B cell (primary cell): Measurements from ENCODE around the gene TSPAN9. TPM values are rescaled to one million over a fixed set of nuclear protein-coding genes. Genes with fewer than 3 reads are reported as not detected.

Experiments
- ATAC-seq: fragments of 200-7000 bp; cut with Tn5 transposase; one replicate; pipeline ENCODE4 v1.10.0; 2021; ENCODE audit warnings: low read depth, mild to moderate bottlenecking, moderate number of reproducible peaks, moderate library complexity
- CTCF ChIA-PET: fragments of 350-600 bp; sonication (Branson Sonifier 250); formaldehyde crosslinking; loops from one replicate; lab custom pipeline; 2021; ENCODE audit warnings: antibody characterized with exemption, inconsistent platforms; lab: Charles Lee
- POLR2A ChIA-PET: fragments of 350-600 bp; sonication (Branson Sonifier 250); formaldehyde crosslinking; loops from one replicate; lab custom pipeline; 2021; ENCODE audit warnings: antibody characterized with exemption; lab: Charles Lee
- DNase-seq: peaks from one replicate; pipeline ENCODE4 v3.0.0; 2013
- H2AFZ ChIP-seq: 2 replicates; pipeline ENCODE4 v1.6.1; 2012; ENCODE audit warnings: mild to moderate bottlenecking, low read depth, low read length; ENCODE audit not compliant: insufficient read depth, poor library complexity, severe bottlenecking
- H3K27ac ChIP-seq, 2 donors: 1 replicate in 1 of 2; 2 replicates in 1 of 2; pipeline ENCODE4 v1.5.1; 2012 to 2013; ENCODE audit warnings: low read length in 2 of 2, mild to moderate bottlenecking in 2 of 2, moderate library complexity in 1 of 2
- H3K27me3 ChIP-seq, 4 experiments: fragments of 200-600 bp in 1 of 4; sonication (generic) in 1 of 4; replicated peaks in 1 of 4; 1 replicate in 2 of 4; 2 replicates in 2 of 4; pipeline versions ENCODE4 v1.6.1 to v1.7.0; 2013 to 2016; ENCODE audit warnings: low read length in 3 of 4, mild to moderate bottlenecking in 2 of 4, mixed read lengths in 1 of 4, moderate library complexity in 1 of 4; ENCODE audit not compliant: insufficient read depth in 4 of 4, control insufficient read depth in 3 of 4; ENCODE audit errors: control extremely low read depth in 1 of 4
- H3K36me3 ChIP-seq, 2 experiments: replicated peaks in 1 of 2; 1 replicate in 1 of 2; 2 replicates in 1 of 2; pipeline versions ENCODE4 v1.6.1 to v1.7.1; 2013; ENCODE audit warnings: low read length in 1 of 2; ENCODE audit not compliant: insufficient read depth in 2 of 2, control insufficient read depth in 1 of 2; ENCODE audit errors: control extremely low read depth in 1 of 2, extremely low read depth in 1 of 2
- H3K4me1 ChIP-seq, 2 donors: fragments of 200-600 bp in 1 of 2; sonication (generic) in 1 of 2; 1 replicate in 1 of 2; 2 replicates in 1 of 2; pipeline versions ENCODE4 v1.5.1 to v1.6.1; 2013 to 2017; ENCODE audit warnings: low read length in 2 of 2; ENCODE audit not compliant: control insufficient read depth in 2 of 2, insufficient read depth in 2 of 2
- H3K4me2 ChIP-seq: replicated peaks from 2 replicates; pipeline ENCODE3; 2012; ENCODE audit warnings: mild to moderate bottlenecking, low read depth, low read length; ENCODE audit not compliant: poor library complexity, severe bottlenecking
- H3K4me3 ChIP-seq, 5 experiments: fragments of 200-600 bp in 1 of 5; sonication (generic) in 1 of 5; 1 replicate in 3 of 5; 2 replicates in 2 of 5; pipeline versions ENCODE4 v1.5.1 to v1.7.0; 2011 to 2016; ENCODE audit warnings: low read length in 4 of 5, mild to moderate bottlenecking in 4 of 5, low read depth in 2 of 5, control low read depth in 1 of 5, moderate library complexity in 1 of 5; ENCODE audit not compliant: insufficient read depth in 1 of 5; ENCODE audit errors: control extremely low read depth in 1 of 5, extremely low read depth in 1 of 5
- H3K79me2 ChIP-seq: fragments of 200-600 bp; sonication (generic); one replicate; pipeline ENCODE4 v1.6.0; 2016; ENCODE audit warnings: low read length; ENCODE audit not compliant: control insufficient read depth, insufficient read depth
- H3K9ac ChIP-seq: fragments of 200-600 bp; sonication (generic); 2 replicates; pipeline ENCODE4 v1.6.1; 2017; ENCODE audit warnings: mild to moderate bottlenecking, low read length, moderate library complexity
- H3K9me3 ChIP-seq, 3 donors: one replicate each; pipeline versions ENCODE4 v1.6.1 to v1.7.1; 2013; ENCODE audit warnings: low read length in 2 of 3; ENCODE audit not compliant: control insufficient read depth in 2 of 3, insufficient read depth in 1 of 3; ENCODE audit errors: control extremely low read depth in 1 of 3
- H4K20me1 ChIP-seq: 2 replicates; pipeline ENCODE4 v1.6.0; 2012; ENCODE audit warnings: mild to moderate bottlenecking, low read length; ENCODE audit not compliant: insufficient read depth, control insufficient read depth, poor library complexity, severe bottlenecking
- H3K27ac Mint-ChIP-seq: one replicate; pipeline ENCODE4 v1.8.0; 2021; ENCODE audit warnings: mixed read lengths
- H3K27me3 Mint-ChIP-seq: one replicate; pipeline ENCODE4 v1.8.0; 2021; ENCODE audit warnings: mixed read lengths
- H3K4me1 Mint-ChIP-seq: one replicate; pipeline ENCODE4 v1.8.0; 2021; ENCODE audit warnings: mixed read lengths
- H3K4me3 Mint-ChIP-seq: one replicate; pipeline ENCODE4 v1.8.0; 2021; ENCODE audit warnings: mixed read lengths
- H3K9me3 Mint-ChIP-seq: one replicate; pipeline ENCODE4 v1.8.0; 2022; ENCODE audit warnings: mixed read lengths; ENCODE audit not compliant: insufficient read depth
- EZH2 ChIP-seq: IDR thresholded peaks from 2 replicates; pipeline ENCODE4 v1.6.1; 2012; ENCODE audit warnings: borderline replicate concordance, low read depth, mild to moderate bottlenecking, moderate library complexity, low read length; ENCODE audit not compliant: insufficient read depth, poor library complexity, severe bottlenecking
- WGBS: methylation state at CpG from one replicate; pipeline ENCODE4 v1.1.5; 2013; ENCODE audit warnings: missing lambda C conversion rate; ENCODE audit not compliant: insufficient coverage; 5-methylcytosine and 5-hydroxymethylcytosine counted together
- intact Hi-C: fragments of 100-400 bp; cut with micrococcal nuclease; formaldehyde crosslinking; loops from one replicate; pipeline ENCODE4 v1.10.0; 2022
- polyA plus RNA-seq: library from polyadenylated mRNA; depleted of rRNA; stranded (reverse); fragments of >200 nt; gene quantifications from 2 replicates; pipeline ENCODE4 v1.2.3, GENCODE V29; 2012
- total RNA-seq, 2 donors: library from RNA; stranded (reverse); fragments of 120-200 nt in 1 of 2; gene quantifications; 1 replicate in 1 of 2; 2 replicates in 1 of 2; pipeline versions ENCODE4 v1.2.3 to v1.2.4, GENCODE V29; 2013 to 2022
- TF ChIP-seq, protein P1 (sequence below): fragments of 200-600 bp; IDR thresholded peaks from one replicate; pipeline ENCODE4 v1.8.0; 2022; ENCODE audit warnings: antibody characterized with exemption, mild to moderate bottlenecking

TSPAN9 gene
- total and polyA plus RNA-seq, 2 donors (not counting 1 experiment from before 2014, with no cell fraction given), result 0.15 to 0.37 TPM

DNA sequence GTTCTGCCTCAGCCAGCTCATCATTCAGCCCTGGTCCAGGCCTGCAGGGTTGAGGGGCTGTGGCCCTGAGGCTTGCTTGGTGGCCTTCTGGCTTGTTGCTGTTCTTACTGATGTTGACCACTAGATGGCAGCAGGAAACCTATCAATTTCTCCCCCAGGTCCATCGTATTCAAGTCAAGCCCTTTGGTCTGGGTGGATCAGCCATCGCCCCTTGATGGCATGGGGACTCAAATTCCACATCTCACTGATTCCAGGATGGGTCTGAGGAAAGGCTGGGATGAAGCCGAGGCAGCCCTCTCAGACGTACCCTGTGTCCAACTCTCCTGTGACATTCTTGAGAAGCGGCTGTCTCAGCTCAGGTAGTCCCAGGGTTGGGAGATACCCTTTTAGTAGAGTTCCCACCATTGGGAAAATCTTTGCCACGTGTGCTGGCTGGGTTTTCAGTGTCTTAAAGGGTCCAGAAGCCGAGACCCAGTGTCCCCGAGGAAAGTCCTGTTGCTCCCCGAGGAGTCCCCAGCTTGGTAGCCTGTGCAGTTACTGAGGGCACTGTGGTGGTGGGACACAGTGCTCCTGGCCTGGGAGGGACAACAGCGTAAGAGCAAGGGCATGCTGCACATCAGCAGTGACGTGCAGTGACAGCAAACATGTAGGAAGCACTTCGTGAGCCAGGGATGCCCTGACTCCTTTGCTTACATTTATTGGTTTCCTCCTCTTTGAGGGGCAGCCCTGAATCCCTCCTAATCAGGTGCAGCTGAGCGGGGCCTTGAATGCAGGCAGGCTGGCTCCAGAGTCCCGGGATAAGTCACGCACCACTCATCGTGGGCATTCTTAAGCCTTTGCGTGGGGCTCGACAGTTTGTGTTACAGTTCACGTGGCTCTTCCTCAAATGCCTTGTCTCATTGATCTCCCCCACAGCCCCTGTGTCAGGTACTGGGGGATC, 58.6 kb downstream of the TSPAN9 start:
- Histone ChIP-seq H2AFZ (no peak overlapping the region), H3K36me3 (no peaks in the 10 kb centered on the region), H3K79me2 (no peaks in the 10 kb centered on the region), H3K9ac (no peak overlapping the region), H3K9me3 (no peaks in the 10 kb centered on the region), H4K20me1 (no peaks in the 10 kb centered on the region), H3K4me2 (no peak overlapping the region), H3K4me3 (no peak overlapping the region), H3K27ac (no peak overlapping the region), H3K4me1 (no peaks in the 10 kb centered on the region), H3K27me3 (peaks cover 0 to 15% (median 2%) of the 10 kb centered on the region in 4 experiments)
- Mint-ChIP-seq H3K4me3 (no peak overlapping the region), H3K27me3 (peaks cover 45% of the 10 kb centered on the region), H3K4me1 (no peaks in the 10 kb centered on the region), H3K27ac (no peak overlapping the region), H3K9me3 (no peaks in the 10 kb centered on the region)
- CTCF ChIA-PET, result interaction anchor here (0.9 to 5.2 kb wide), 7 partner anchors 7 to 669 kb away, joined by 3 to 44 read pairs (median 3); no protein-coding TSS in a partner anchor
- intact Hi-C loops, result loop anchor here (1.0 kb wide), 1 partner anchor 62 kb away; no protein-coding TSS in a partner anchor
- DNase-seq (peak; percentile 75), ATAC-seq (peak; percentile 75)
- POLR2A ChIA-PET, result no interaction called here
- 68% methylated on average over 16 of the region's 19 CpGs for WGBS
- TF ChIP-seq EZH2, result no peak
- TF ChIP-seq, protein P1, sequence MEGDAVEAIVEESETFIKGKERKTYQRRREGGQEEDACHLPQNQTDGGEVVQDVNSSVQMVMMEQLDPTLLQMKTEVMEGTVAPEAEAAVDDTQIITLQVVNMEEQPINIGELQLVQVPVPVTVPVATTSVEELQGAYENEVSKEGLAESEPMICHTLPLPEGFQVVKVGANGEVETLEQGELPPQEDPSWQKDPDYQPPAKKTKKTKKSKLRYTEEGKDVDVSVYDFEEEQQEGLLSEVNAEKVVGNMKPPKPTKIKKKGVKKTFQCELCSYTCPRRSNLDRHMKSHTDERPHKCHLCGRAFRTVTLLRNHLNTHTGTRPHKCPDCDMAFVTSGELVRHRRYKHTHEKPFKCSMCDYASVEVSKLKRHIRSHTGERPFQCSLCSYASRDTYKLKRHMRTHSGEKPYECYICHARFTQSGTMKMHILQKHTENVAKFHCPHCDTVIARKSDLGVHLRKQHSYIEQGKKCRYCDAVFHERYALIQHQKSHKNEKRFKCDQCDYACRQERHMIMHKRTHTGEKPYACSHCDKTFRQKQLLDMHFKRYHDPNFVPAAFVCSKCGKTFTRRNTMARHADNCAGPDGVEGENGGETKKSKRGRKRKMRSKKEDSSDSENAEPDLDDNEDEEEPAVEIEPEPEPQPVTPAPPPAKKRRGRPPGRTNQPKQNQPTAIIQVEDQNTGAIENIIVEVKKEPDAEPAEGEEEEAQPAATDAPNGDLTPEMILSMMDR, result peak; percentile 83
